C4-2B (cell line): ENCODE results near the gene GRM7.

Source experiments
- H3K27ac ChIP-seq: fragments of 450-650 bp; 2 replicates; pipeline ENCODE4 v1.5.1; 2017
- ZFX ChIP-seq: fragments of 450-650 bp; IDR thresholded peaks from 2 replicates; pipeline ENCODE4 v1.6.1; 2017
- TF ChIP-seq, protein P1 (sequence below): fragments of 450-650 bp; conservative IDR thresholded peaks from 2 replicates; pipeline ENCODE4 v1.5.1; 2017; ENCODE audit warnings: mild to moderate bottlenecking

Gene GRM7

GRCh38 chr3:7728566-7729519 lies 867.9 kb downstream of the GRM7 start:
- H3K27ac ChIP-seq: no peak overlapping the region
- TF ChIP-seq, protein P1, sequence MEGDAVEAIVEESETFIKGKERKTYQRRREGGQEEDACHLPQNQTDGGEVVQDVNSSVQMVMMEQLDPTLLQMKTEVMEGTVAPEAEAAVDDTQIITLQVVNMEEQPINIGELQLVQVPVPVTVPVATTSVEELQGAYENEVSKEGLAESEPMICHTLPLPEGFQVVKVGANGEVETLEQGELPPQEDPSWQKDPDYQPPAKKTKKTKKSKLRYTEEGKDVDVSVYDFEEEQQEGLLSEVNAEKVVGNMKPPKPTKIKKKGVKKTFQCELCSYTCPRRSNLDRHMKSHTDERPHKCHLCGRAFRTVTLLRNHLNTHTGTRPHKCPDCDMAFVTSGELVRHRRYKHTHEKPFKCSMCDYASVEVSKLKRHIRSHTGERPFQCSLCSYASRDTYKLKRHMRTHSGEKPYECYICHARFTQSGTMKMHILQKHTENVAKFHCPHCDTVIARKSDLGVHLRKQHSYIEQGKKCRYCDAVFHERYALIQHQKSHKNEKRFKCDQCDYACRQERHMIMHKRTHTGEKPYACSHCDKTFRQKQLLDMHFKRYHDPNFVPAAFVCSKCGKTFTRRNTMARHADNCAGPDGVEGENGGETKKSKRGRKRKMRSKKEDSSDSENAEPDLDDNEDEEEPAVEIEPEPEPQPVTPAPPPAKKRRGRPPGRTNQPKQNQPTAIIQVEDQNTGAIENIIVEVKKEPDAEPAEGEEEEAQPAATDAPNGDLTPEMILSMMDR: no peak
- TF ChIP-seq ZFX: no peak

DNA sequence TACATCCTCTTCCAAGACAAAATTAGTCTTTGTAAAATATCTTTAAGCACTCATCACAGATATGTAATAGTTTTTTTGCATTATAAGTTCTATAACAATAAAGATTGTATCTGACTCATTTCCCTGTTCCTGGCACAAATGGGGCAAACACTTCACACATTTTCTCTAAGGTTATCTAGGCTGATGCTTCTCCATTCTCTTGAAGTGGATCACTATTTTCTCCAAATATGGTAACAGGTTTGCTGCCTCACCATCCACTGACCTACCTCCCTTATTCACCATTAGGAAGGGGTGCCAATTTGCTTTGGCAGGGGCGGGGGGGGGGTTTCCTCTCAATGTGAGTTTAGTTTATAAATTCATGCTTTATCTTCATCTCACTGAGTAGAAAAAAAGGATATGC lies 873.0 kb downstream of the GRM7 start:
- H3K27ac ChIP-seq: no peak overlapping the region
- TF ChIP-seq ZFX: no peak
- TF ChIP-seq, protein P1: no peak

DNA sequence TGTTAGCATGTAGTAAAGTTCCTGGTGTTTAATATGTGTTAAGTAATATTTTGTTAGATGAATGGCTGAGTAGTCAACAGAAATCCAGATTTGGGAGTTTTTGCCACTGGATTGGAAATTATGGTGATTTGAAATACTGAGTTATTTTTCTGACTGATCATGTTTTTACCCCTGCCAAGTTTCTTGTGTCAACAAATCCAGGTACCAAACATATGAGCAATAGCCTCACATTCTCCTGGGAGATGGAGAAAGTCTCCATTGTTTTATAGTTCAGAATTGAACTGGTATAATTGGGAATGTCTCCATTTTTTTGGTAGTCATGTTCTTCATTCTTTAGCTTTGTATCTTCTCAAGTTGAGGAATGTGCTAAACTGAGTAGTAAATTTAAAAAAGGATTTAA lies 873.5 kb downstream of the GRM7 start:
- TF ChIP-seq, protein P1: no peak
- no peak for TF ChIP-seq ZFX
- H3K27ac ChIP-seq: no peak overlapping the region

- TF ChIP-seq, protein P1: no peak
- no peak for TF ChIP-seq ZFX
- H3K27ac ChIP-seq: no peak overlapping the region
Observed at GRCh38 chr3:7737263-7737662, 876.3 kb downstream of the GRM7 start.

DNA sequence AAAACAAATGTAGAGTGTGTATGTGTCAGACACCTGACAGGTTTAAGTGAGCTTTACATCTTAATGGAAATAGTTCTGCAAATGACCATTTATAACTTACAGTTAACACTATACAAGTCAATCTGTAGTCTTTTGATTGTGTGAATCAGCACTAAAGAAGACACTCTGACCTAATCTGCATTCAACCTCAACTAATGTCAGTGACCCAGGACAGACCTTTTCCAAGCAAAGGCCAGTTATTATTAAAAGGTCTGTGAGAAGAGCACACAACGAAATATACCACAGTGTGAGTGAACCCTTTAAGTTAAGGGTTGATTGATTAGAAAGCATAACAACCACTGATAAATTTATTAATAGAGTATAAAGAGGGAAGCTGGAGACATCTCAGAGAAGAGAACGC lies 878.8 kb downstream of the GRM7 start:
- H3K27ac ChIP-seq: no peak overlapping the region
- TF ChIP-seq, protein P1: no peak
- TF ChIP-seq ZFX: no peak

- TF ChIP-seq, protein P1: no peak
- TF ChIP-seq ZFX: no peak
Observed at GRCh38 chr3:7740458-7740857, 879.5 kb downstream of the GRM7 start.

GRCh38 chr3:7744850-7745249 lies 883.9 kb downstream of the GRM7 start:
- H3K27ac ChIP-seq: no peak overlapping the region
- TF ChIP-seq, protein P1: no peak
- no peak for TF ChIP-seq ZFX

More at GRCh38 chr3:7740458-7740857, 879.5 kb downstream of the GRM7 start:
- H3K27ac ChIP-seq: no peak overlapping the region
